ENCODE results near the gene SERF1B. TPM values are rescaled to one million over a fixed set of nuclear protein-coding genes. Genes with fewer than 3 reads are reported as not detected.
"Not testable (repeated sequence)": the region's sequence is repeated elsewhere in the genome, so short reads cannot be mapped to it uniquely, and the experiment has no call there.

The SERF1B gene
- total RNA-seq (10 to 100 TPM; 16.3 to 22.9 TPM), polyA plus RNA-seq (10 to 100 TPM; 20.7 to 32.2 (median 30.0) TPM), total RNA-seq (0.71 to 1.6 (median 1.2) reads per million in 6 experiments)

GRCh38 chr5:70025106-70025844 is at the start of gene SERF1B:
Gene SERF1B (plus strand): TSS chr5:70025251. CDS start chr5:70025452, 201 bp downstream.
- H3K9me3 Mint-ChIP-seq, H3K4me3 Mint-ChIP-seq, H3K36me3 Mint-ChIP-seq, DNase-seq, H3K27me3 Mint-ChIP-seq, H3K4me1 Mint-ChIP-seq, H3K27ac Mint-ChIP-seq, POLR2A ChIA-PET: not testable (repeated sequence)
- ATAC-seq, result peak; percentile 87 to 89

- DNase-seq, H3K27ac Mint-ChIP-seq, POLR2A ChIA-PET, H3K9me3 Mint-ChIP-seq, ATAC-seq, H3K4me3 Mint-ChIP-seq, H3K4me1 Mint-ChIP-seq, H3K36me3 Mint-ChIP-seq, H3K27me3 Mint-ChIP-seq: not testable (repeated sequence)
Measured at GRCh38 chr5:69991713-69992112, 33.3 kb upstream of the SERF1B start.

- ATAC-seq, H3K27ac Mint-ChIP-seq, H3K9me3 Mint-ChIP-seq, H3K36me3 Mint-ChIP-seq, POLR2A ChIA-PET, H3K27me3 Mint-ChIP-seq, H3K4me1 Mint-ChIP-seq, H3K4me3 Mint-ChIP-seq, DNase-seq: not testable (repeated sequence)
Measured at GRCh38 chr5:69995535-69995934, 29.5 kb upstream of the SERF1B start.

GRCh38 chr5:70020660-70021059 is 4.4 kb upstream of the SERF1B start:
- POLR2A ChIA-PET, H3K27me3 Mint-ChIP-seq, DNase-seq, H3K4me1 Mint-ChIP-seq, H3K27ac Mint-ChIP-seq, ATAC-seq, H3K4me3 Mint-ChIP-seq, H3K9me3 Mint-ChIP-seq, H3K36me3 Mint-ChIP-seq: not testable (repeated sequence)

GRCh38 chr5:70025845-70026145 is 744 bp downstream of the SERF1B start:
- DNase-seq, H3K27ac Mint-ChIP-seq, POLR2A ChIA-PET, H3K27me3 Mint-ChIP-seq, H3K4me1 Mint-ChIP-seq, H3K9me3 Mint-ChIP-seq, H3K4me3 Mint-ChIP-seq, H3K36me3 Mint-ChIP-seq: not testable (repeated sequence)
- ATAC-seq, result peak; percentile 29 to 49

GRCh38 chr5:70031204-70031603 is 6.2 kb downstream of the SERF1B start:
- H3K36me3 Mint-ChIP-seq, H3K4me3 Mint-ChIP-seq, POLR2A ChIA-PET, H3K4me1 Mint-ChIP-seq, H3K9me3 Mint-ChIP-seq, H3K27ac Mint-ChIP-seq, H3K27me3 Mint-ChIP-seq, DNase-seq, ATAC-seq: not testable (repeated sequence)

GRCh38 chr5:70041411-70041810 is 16.4 kb downstream of the SERF1B start:
- POLR2A ChIA-PET, DNase-seq, H3K9me3 Mint-ChIP-seq, H3K4me3 Mint-ChIP-seq, ATAC-seq, H3K4me1 Mint-ChIP-seq, H3K36me3 Mint-ChIP-seq, H3K27me3 Mint-ChIP-seq, H3K27ac Mint-ChIP-seq: not testable (repeated sequence)

GRCh38 chr5:70049790-70050142 is 24.7 kb downstream of the SERF1B start:
- peak; percentile 47 to 57 for ATAC-seq
- H3K4me3 Mint-ChIP-seq, POLR2A ChIA-PET: not testable (repeated sequence)

GRCh38 chr5:70056289-70056942 is 31.4 kb downstream of the SERF1B start:
- H3K36me3 Mint-ChIP-seq, H3K4me3 Mint-ChIP-seq, H3K4me1 Mint-ChIP-seq, H3K27ac Mint-ChIP-seq, POLR2A ChIA-PET, ATAC-seq, DNase-seq, H3K27me3 Mint-ChIP-seq, H3K9me3 Mint-ChIP-seq: not testable (repeated sequence)

More at GRCh38 chr5:70049790-70050142, 24.7 kb downstream of the SERF1B start:
- H3K4me1 Mint-ChIP-seq, H3K27me3 Mint-ChIP-seq, DNase-seq, H3K36me3 Mint-ChIP-seq, H3K9me3 Mint-ChIP-seq, H3K27ac Mint-ChIP-seq: not testable (repeated sequence)

- POLR2A ChIA-PET, H3K9me3 Mint-ChIP-seq, ATAC-seq, H3K4me3 Mint-ChIP-seq, H3K27me3 Mint-ChIP-seq, H3K27ac Mint-ChIP-seq, DNase-seq, H3K36me3 Mint-ChIP-seq, H3K4me1 Mint-ChIP-seq: not testable (repeated sequence)
Measured at GRCh38 chr5:70057140-70057539, 32.1 kb downstream of the SERF1B start.

- ATAC-seq, H3K9me3 Mint-ChIP-seq, POLR2A ChIA-PET: not testable (repeated sequence)
Measured at GRCh38 chr5:70077632-70078031, 52.6 kb downstream of the SERF1B start.

GRCh38 chr5:70088907-70089464 is 63.9 kb downstream of the SERF1B start:
- DNase-seq, H3K4me1 Mint-ChIP-seq, H3K27ac Mint-ChIP-seq: not testable (repeated sequence)

More at GRCh38 chr5:70077632-70078031, 52.6 kb downstream of the SERF1B start:
- not testable (repeated sequence) for H3K36me3 Mint-ChIP-seq, H3K4me1 Mint-ChIP-seq, H3K27me3 Mint-ChIP-seq, H3K27ac Mint-ChIP-seq, DNase-seq, H3K4me3 Mint-ChIP-seq

GRCh38 chr5:70091776-70092175 is 66.7 kb downstream of the SERF1B start:
- DNase-seq, result not testable (repeated sequence)

More at GRCh38 chr5:70088907-70089464, 63.9 kb downstream of the SERF1B start:
- H3K9me3 Mint-ChIP-seq, H3K4me3 Mint-ChIP-seq, H3K27me3 Mint-ChIP-seq, POLR2A ChIA-PET, H3K36me3 Mint-ChIP-seq, ATAC-seq: not testable (repeated sequence)

More at GRCh38 chr5:70091776-70092175, 66.7 kb downstream of the SERF1B start:
- H3K4me1 Mint-ChIP-seq, ATAC-seq, H3K27ac Mint-ChIP-seq, H3K4me3 Mint-ChIP-seq, H3K27me3 Mint-ChIP-seq, H3K9me3 Mint-ChIP-seq, POLR2A ChIA-PET, H3K36me3 Mint-ChIP-seq: not testable (repeated sequence)
